ENCODE results near the gene ATP6AP1. TPM values are rescaled to one million over a fixed set of nuclear protein-coding genes. Genes with fewer than 3 reads are reported as not detected.

ATP6AP1 gene
- total RNA-seq (2022; extraction: Qiagen RNA extraction): 88.4 to 107 TPM (median 105 TPM) in 5 replicates

GRCh38 chrX:154428176-154429171 is at the start of gene ATP6AP1:
Gene ATP6AP1, plus strand, starts transcription at chrX:154428677. Its CDS starts 16 bp downstream, at chrX:154428693.

GRCh38 chrX:154378799-154379568 is 49.5 kb upstream of the ATP6AP1 start, which contains the start of gene EMD:
Gene EMD, plus strand, starts transcription at chrX:154379295. Its CDS starts 190 bp downstream, at chrX:154379485.

GRCh38 chrX:154397888-154398667 is 30.4 kb upstream of the ATP6AP1 start, which contains the start of gene RPL10:
Gene RPL10, plus strand, starts transcription at chrX:154398377. Its CDS starts 143 bp downstream, at chrX:154398520.

GRCh38 chrX:154409222-154409871 is 19.1 kb upstream of the ATP6AP1 start, which contains the start of gene DNASE1L1:
Gene DNASE1L1, minus strand, starts transcription at chrX:154409254. Its CDS starts 3,686 bp downstream, at chrX:154405568.

GRCh38 chrX:154436983-154437752 is 8.7 kb downstream of the ATP6AP1 start, which contains the start of gene GDI1:
Gene GDI1, plus strand, starts transcription at chrX:154437154. Its CDS starts 101 bp downstream, at chrX:154437255.

GRCh38 chrX:154443992-154444754 is 15.7 kb downstream of the ATP6AP1 start, which contains the start of gene FAM50A:
Gene FAM50A, plus strand, starts transcription at chrX:154444141. Its CDS starts 95 bp downstream, at chrX:154444236.

GRCh38 chrX:154458116-154458953 is 29.9 kb downstream of the ATP6AP1 start, which contains the start of gene PLXNA3:
Gene PLXNA3, plus strand, starts transcription at chrX:154458281. Its CDS starts 1,903 bp downstream, at chrX:154460184.

GRCh38 chrX:154478728-154479622 is 50.5 kb downstream of the ATP6AP1 start, which contains the start of gene LAGE3:
Gene LAGE3, minus strand, starts transcription at chrX:154479281. Its CDS starts 366 bp downstream, at chrX:154478915.

Other genes with a start within 250 kb of the ATP6AP1 start
- gene OPN1MW, start 246.1 kb upstream of the ATP6AP1 start, total RNA-seq (2022; extraction: Qiagen RNA extraction): not detected in 5 replicates
- not detected in 5 replicates for gene OPN1MW2, start 208.9 kb upstream of the ATP6AP1 start, total RNA-seq (2022; extraction: Qiagen RNA extraction)
- not detected in 5 replicates for gene OPN1MW3, start 171.1 kb upstream of the ATP6AP1 start, total RNA-seq (2022; extraction: Qiagen RNA extraction)
- gene TEX28, start 133.6 kb upstream of the ATP6AP1 start, total RNA-seq (2022; extraction: Qiagen RNA extraction): not detected in 5 replicates
- 0.05 to 0.14 TPM (median 0.07 TPM) in 3 of 5 replicates, not detected in the others for gene TKTL1, start 132.9 kb upstream of the ATP6AP1 start, total RNA-seq (2022; extraction: Qiagen RNA extraction)
- 1,461 to 1,661 TPM (median 1,622 TPM) in 5 replicates for gene FLNA, start 54.0 kb upstream of the ATP6AP1 start, total RNA-seq (2022; extraction: Qiagen RNA extraction)
- gene EMD, start 49.4 kb upstream of the ATP6AP1 start, total RNA-seq (2022; extraction: Qiagen RNA extraction): 129 to 161 TPM (median 153 TPM) in 5 replicates
- 5,312 to 5,581 TPM (median 5,559 TPM) in 5 replicates for gene RPL10, start 30.3 kb upstream of the ATP6AP1 start, total RNA-seq (2022; extraction: Qiagen RNA extraction)
- gene DNASE1L1, start 19.4 kb upstream of the ATP6AP1 start, total RNA-seq (2022; extraction: Qiagen RNA extraction): 27.2 to 31.3 TPM (median 29.9 TPM) in 5 replicates
- 33.5 to 40.1 TPM (median 36.8 TPM) in 5 replicates for gene TAFAZZIN, start 17.1 kb upstream of the ATP6AP1 start, total RNA-seq (2022; extraction: Qiagen RNA extraction)
- gene GDI1, start 8.5 kb downstream of the ATP6AP1 start, total RNA-seq (2022; extraction: Qiagen RNA extraction): 91.4 to 124 TPM (median 104 TPM) in 5 replicates
- 99.8 to 121 TPM (median 111 TPM) in 5 replicates for gene FAM50A, start 15.5 kb downstream of the ATP6AP1 start, total RNA-seq (2022; extraction: Qiagen RNA extraction)
- 11.0 to 17.8 TPM (median 13.9 TPM) in 5 replicates for gene PLXNA3, start 29.6 kb downstream of the ATP6AP1 start, total RNA-seq (2022; extraction: Qiagen RNA extraction)
- gene LAGE3, start 50.6 kb downstream of the ATP6AP1 start, total RNA-seq (2022; extraction: Qiagen RNA extraction): 36.3 to 74.0 TPM (median 65.8 TPM) in 5 replicates
- 67.1 to 73.0 TPM (median 69.5 TPM) in 5 replicates for gene UBL4A, start 57.9 kb downstream of the ATP6AP1 start, total RNA-seq (2022; extraction: Qiagen RNA extraction)
- gene SLC10A3, start 62.0 kb downstream of the ATP6AP1 start, total RNA-seq (2022; extraction: Qiagen RNA extraction): 38.5 to 42.9 TPM (median 39.7 TPM) in 5 replicates
- gene FAM3A, start 87.6 kb downstream of the ATP6AP1 start, total RNA-seq (2022; extraction: Qiagen RNA extraction): 38.0 to 44.6 TPM (median 42.6 TPM) in 5 replicates
- 1,336 to 1,631 TPM (median 1,436 TPM) in 5 replicates for gene G6PD, start 118.2 kb downstream of the ATP6AP1 start, total RNA-seq (2022; extraction: Qiagen RNA extraction)
- 35.9 to 44.7 TPM (median 40.9 TPM) in 5 replicates for gene IKBKG, start 118.9 kb downstream of the ATP6AP1 start, total RNA-seq (2022; extraction: Qiagen RNA extraction)
- not detected in 5 replicates for gene CTAG1A, start 156.5 kb downstream of the ATP6AP1 start, total RNA-seq (2022; extraction: Qiagen RNA extraction)
- not detected in 5 replicates for gene CTAG1B, start 190.6 kb downstream of the ATP6AP1 start, total RNA-seq (2022; extraction: Qiagen RNA extraction)
- not detected in 5 replicates for gene CTAG2, start 224.9 kb downstream of the ATP6AP1 start, total RNA-seq (2022; extraction: Qiagen RNA extraction)

Data from A549 treated with Hydrocortisone at 1 μM for 4 hours (cell line).